Brain microvascular endothelial cell (primary cell): ENCODE results near the gene C19orf73.

Source experiments
- DNase-seq: peaks from one replicate; pipeline ENCODE4 v3.0.0-alpha.2; 2020
- H3K27ac ChIP-seq: fragments of 250-450 bp; sonication (Bioruptor Pico); 2 replicates; pipeline ENCODE4 v1.5.1; 2020; ENCODE audit warnings: mild to moderate bottlenecking, moderate library complexity
- H3K27me3 ChIP-seq: fragments of 250-450 bp; sonication (Bioruptor Pico); replicated peaks from 2 replicates; pipeline ENCODE4 v1.5.1; 2020; ENCODE audit warnings: mild to moderate bottlenecking
- H3K36me3 ChIP-seq: fragments of 250-450 bp; sonication (Bioruptor Pico); replicated peaks from 2 replicates; pipeline ENCODE4 v1.5.1; 2020; ENCODE audit warnings: mild to moderate bottlenecking
- H3K4me3 ChIP-seq: 2 replicates; pipeline ENCODE4 v1.5.1; 2011; ENCODE audit warnings: low read depth, mild to moderate bottlenecking, control low read depth, low read length, moderate library complexity
- CTCF ChIP-seq: IDR thresholded peaks from 2 replicates; pipeline ENCODE4 v1.5.1; 2011; ENCODE audit warnings: low read depth, mild to moderate bottlenecking, moderate library complexity, low read length, control low read depth, inconsistent platforms; ENCODE audit errors: missing control alignments
- in situ Hi-C: cut with HindIII; loops from 2 replicates; pipeline ENCODE4 v1.10.0; 2017; ENCODE audit warnings: low sequenced_read_pairs, low pct_ligation_motif_present

C19orf73 gene

GRCh38 chr19:49091391-49092038 is 27.4 kb downstream of the C19orf73 start:
- Histone ChIP-seq H3K27me3 (no peaks in the 10 kb centered on the region), H3K27ac (no peak overlapping the region), H3K36me3 (peaks cover 78% of the 10 kb centered on the region), H3K4me3 (no peak overlapping the region)
- no peak for DNase-seq
- in situ Hi-C loops: no loop called here
- no peak for TF ChIP-seq CTCF

DNA sequence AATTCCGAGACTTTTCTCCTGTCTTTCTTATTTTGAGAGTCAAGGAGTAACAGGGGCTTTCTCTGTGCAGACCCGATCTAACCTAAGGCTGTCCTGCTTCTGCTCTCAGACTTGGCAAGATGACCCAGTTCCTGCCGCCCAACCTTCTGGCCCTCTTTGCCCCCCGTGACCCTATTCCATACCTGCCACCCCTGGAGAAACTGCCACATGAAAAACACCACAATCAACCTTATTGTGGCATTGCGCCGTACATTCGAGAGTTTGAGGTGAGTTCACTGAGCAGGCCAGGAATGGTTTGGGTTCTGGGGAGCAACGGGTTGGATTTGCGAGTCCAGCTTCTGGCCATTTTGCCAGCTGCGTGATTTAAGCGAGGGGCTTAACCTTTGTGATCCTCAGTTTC is 32.6 kb downstream of the C19orf73 start:
- H3K27ac ChIP-seq: no peak overlapping the region

GRCh38 chr19:49085868-49086232 is 33.1 kb downstream of the C19orf73 start:
- in situ Hi-C loops: no loop called here
- H3K4me3 ChIP-seq: peak overlapping the region; percentile 96
- H3K27me3 ChIP-seq: no peaks in the 10 kb centered on the region
- H3K27ac ChIP-seq: peak overlapping the region; percentile 86
- H3K36me3 ChIP-seq: peaks cover 34% of the 10 kb centered on the region
- no peak for TF ChIP-seq CTCF
- DNase-seq: no peak

More for the DNA sequence above, 32.6 kb downstream of the C19orf73 start:
- Histone ChIP-seq H3K27me3 (no peaks in the 10 kb centered on the region), H3K4me3 (peak overlapping the region; percentile 96), H3K36me3 (peaks cover 39% of the 10 kb centered on the region)
- DNase-seq: no peak
- TF ChIP-seq CTCF: no peak
- in situ Hi-C loops: no loop called here

GRCh38 chr19:49085020-49085867 is 33.7 kb downstream of the C19orf73 start, which contains the start of gene SNRNP70:
Gene SNRNP70 (plus strand): TSS chr19:49085451. CDS start chr19:49086415, 964 bp downstream.
- Histone ChIP-seq H3K4me3 (peak within 1 kb of the TSS; percentile 96), H3K36me3 (peaks cover 28% of the 10 kb centered on the region), H3K27ac (peak within 1 kb of the TSS; percentile 86), H3K27me3 (no peaks in the 10 kb centered on the region)
- no peak for TF ChIP-seq CTCF
- in situ Hi-C loops: no loop called here
- DNase-seq: peak; percentile 99

- Histone ChIP-seq H3K27me3 (no peaks in the 10 kb centered on the region), H3K36me3 (peaks cover 24% of the 10 kb centered on the region), H3K4me3 (peak overlapping the region; percentile 96), H3K27ac (peak overlapping the region; percentile 86)
- no peak for TF ChIP-seq CTCF
- DNase-seq: no peak
- in situ Hi-C loops: no loop called here
Measured at GRCh38 chr19:49084206-49085019, 34.5 kb downstream of the C19orf73 start.
